HG03097 (cell line): ENCODE measurements around the gene BCL11A.
A peak's percentile ranks its signal among the peaks of the same experiment; 100 is the strongest.

Experiments used
- ATAC-seq: cut with Tn5 transposase; IDR thresholded peaks from one replicate; pipeline ENCODE4 v1.9.1; 2021; ENCODE audit not compliant: unreplicated experiment, low FRiP score

The BCL11A gene

DNA sequence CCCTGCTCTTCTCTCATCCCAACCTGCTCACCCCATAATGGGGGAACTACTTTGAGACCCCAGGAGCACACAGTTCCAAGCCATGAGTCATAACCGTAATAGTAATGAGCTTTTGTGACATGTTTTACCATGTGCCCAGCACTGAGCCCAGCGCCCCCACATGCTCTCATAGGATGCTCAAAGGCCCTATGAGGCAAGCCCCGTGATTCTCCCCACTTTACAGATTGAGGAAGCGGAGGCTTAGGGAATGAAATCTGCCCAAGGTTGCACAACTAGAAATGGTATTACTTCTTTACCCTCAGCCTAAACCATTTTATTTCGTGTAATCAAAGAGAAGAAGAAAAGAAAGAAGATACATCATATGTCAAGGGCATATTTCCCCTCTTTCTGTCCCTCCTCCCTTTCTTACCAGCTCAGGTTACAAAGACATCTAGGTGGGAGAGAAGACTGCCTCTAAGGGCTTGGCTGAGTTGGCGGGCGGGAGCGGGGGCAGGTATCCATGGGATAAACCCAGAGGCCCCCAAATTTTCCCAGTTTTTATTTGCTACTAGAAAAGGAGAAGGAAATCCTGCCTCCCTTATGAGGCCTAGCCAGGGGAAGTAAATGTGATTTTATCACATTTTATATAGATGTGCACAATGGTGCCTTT is 24.2 kb downstream of the BCL11A start:
- ATAC-seq = no peak

DNA sequence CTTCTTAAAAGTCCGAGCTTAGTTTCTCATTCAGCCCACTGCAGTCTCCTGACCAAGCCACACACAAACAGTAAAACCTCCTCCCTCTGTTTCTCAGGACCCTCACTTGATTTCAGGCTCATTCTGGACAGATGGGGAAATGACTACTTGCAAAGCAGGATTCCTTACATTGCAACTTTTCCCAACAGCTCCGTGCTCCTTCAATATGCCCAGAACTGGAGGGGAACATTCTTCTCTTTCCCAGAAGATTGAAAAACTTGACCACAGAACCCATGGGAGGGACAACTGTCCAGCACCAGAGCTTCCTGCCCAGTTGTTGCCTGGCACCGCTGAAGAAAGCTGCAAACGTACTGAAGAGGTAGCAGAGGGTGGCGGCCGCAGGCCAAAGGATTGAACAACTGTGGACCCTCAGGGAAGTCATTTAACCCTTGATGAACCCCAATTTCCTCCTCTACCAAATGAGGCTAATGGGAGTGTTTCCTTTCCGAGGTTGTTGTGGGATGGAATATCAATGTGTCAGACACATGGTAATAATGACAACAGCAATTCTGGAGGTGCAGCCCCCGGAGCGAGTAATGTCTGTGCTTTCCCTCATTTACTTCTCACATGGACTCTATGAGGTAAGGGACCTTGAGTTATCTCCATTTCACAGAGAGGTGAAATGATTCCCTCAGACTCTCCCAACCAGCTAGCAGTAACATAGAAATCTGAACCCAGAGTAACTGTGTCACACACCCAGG is 25.0 kb downstream of the BCL11A start:
- ATAC-seq = no peak

DNA sequence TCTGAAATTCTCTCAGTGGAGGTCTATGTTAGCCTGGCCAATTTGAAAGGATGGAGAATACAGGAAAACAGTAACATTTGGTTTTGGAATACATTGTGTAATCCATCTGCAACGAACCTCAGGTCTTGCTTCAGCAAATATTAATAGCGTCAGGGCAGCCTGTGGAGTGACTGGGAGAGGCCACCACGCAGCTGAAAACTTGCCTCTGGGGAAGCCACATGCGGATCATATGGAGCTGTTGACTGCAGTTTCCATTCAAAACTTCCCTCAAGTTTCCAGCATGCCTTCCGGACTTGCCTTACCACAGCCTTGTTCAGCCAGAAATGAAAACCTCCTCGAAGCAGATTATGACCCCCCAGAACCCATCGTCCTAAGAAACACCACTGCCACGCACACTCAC is 25.7 kb downstream of the BCL11A start:
- ATAC-seq = no peak

DNA sequence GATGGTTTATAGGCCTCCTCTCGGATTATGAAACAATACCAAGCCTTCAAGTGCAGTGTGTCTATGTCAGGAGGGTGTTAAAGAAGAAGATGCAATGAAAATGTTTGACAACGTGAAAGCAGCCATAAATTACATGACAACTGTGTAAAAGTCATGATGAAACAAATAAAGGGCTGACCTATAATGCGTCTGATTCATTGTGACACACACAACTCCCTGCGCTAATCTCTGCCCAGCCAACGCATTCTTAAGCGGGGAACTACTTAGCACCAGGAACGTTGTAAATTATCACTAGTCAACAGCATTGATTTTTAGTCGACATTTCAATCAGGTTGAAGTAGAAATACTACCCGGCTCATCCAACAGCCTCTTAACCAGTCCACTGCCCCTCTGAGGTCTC is 26.8 kb downstream of the BCL11A start:
- no peak for ATAC-seq

DNA sequence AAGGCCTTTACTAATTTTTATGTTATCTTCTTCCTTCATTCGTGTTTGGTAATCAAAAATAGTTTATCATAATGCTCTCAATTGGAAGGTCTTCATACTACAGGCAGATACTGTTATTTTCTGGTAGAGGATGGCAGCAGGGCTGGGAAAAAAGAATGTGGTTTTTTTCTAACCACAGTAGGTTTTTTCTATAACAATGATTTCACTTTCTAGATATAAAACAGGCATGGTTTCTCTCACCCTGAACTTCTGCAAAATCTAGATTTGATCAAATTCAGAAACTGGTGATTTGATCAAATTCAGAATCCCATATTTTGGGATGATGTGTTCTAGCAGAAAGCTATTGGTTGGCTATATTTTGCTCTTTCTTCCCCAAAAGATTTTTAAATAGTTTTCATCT is 27.6 kb downstream of the BCL11A start:
- ATAC-seq = no peak

DNA sequence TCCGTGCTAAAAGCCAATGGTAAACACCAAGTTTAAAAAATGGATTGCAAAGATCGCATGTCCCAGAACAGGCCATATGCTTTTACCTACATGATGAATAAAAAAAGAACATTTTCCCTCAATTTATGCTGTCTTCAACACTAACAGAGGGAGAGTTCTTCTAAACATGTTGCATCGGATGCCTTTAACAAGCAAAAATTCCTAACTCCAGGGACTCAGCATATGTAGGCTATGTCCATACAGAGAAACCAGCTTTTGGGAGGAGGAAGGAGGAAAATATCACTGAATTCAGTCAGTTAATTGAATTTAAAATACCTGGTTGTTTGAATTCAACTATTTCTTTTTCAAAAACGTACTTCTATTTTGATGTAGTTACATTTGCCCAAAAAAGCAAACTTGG is 28.6 kb downstream of the BCL11A start:
- ATAC-seq = no peak

DNA sequence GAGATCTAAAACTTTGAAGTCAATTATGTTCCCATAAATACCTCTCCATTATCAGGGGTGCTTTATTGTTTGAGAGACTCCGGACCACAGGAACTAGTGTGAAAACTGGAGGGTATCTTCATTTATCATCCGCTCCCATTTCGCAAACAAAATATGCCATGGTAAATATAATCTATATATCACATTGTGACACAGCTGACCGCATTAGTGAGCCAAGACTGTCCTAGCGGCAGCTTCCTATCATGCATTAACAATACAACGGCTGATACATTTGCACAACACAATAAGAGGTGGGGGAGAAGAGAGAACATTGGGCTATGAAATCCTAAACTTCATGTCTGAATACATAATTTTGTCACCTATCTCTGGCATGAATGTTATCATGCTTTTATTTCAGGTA is 29.5 kb downstream of the BCL11A start:
- ATAC-seq = no peak

DNA sequence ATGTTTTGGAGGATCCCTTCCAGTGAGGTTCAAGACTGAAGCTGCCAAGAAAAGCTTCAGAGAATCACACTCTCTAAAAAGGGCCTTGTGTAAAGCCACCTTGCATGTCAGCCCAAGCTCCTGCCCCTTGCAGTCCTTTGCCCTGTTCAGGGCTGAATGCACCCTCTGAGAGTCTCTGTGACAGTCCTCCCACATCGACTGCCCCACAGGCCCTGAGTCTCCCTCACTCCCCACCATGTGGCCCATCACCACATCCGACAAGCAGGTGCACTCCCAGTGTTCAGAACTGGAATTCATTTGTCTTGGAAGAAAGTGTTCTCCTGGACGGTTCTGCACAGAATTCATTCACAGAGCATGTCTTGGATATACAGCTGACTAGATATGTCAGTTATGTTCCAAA is 31.0 kb downstream of the BCL11A start:
- ATAC-seq = no peak

DNA sequence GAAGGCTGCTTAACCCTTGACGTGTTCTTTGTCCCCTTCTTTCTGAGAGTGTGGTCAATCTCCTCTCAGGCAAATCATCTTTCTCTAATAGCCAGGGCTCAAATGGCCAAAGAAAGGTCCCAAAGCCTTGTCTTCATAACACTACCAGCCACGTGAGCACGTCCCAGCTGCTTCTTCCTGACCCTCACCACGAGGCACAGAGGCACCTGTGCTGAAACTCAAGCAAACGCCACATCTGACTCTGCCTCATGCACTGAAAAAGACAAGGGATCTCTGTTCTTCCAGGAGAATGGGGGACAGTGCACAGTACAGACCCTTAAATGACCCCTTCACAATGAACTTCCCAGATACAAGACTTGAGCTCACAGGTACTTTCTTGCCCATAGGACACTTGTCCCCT is 31.8 kb downstream of the BCL11A start:
- no peak for ATAC-seq

DNA sequence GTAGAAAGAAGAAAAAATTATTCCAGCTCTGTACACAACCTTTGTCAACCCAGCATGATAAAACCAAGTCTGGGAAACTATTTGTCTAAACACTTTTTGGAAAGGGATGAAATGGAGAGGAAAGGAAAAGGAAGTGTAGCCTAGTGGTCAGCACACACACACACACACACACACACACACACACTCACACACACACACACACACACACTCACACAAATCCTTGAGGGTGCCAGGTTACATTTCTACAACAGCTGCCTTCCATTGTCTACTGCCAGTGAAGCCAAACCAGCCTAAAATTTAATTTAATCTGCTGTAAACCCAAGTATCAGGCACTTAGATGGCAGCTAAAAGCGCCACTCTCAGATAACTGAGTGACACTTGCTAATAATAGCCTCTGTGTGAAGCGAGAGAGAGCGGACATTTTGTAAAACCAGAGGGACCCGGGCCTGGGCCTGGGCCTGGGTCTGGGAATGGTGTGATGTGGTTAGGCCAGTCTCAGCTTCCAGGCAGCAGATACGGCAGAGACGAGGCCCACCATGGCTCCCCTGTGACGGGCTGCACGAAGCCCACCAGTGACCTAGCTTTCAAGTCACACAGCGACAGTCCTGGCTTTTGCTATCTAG is 32.4 kb downstream of the BCL11A start:
- no peak for ATAC-seq

DNA sequence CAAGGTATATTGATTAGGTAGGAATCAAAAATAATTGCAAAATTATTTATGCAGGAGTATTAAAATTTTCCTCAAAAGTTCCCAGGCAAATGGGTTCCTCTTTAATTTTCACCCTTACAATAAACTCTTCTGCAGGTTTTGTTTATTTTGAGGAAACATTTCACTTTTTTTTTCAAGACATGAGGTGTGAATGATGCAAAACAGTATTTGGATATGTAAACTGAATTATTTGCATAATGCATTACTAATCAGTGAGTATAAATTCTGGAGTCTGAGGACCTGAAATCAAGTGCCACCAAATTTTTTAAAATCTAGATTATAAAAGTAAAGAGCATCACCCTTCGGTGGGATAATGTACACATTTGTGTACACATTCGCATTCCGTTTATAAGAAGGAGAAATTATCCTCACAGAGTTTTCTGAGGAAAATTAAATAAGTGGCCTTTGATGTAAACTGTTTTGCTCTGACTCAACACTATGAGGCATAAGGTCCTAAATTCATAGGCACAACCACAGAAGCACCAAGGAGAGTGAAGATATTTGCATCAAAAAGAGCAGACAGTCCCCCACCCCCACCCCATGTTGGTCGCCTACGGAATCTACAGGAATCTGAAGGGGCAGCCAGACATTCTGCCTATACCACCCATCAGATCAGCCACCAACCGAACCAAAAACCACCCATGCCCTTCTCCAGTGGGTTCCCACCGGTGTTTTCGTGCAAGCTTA is 33.1 kb downstream of the BCL11A start:
- ATAC-seq = no peak

DNA sequence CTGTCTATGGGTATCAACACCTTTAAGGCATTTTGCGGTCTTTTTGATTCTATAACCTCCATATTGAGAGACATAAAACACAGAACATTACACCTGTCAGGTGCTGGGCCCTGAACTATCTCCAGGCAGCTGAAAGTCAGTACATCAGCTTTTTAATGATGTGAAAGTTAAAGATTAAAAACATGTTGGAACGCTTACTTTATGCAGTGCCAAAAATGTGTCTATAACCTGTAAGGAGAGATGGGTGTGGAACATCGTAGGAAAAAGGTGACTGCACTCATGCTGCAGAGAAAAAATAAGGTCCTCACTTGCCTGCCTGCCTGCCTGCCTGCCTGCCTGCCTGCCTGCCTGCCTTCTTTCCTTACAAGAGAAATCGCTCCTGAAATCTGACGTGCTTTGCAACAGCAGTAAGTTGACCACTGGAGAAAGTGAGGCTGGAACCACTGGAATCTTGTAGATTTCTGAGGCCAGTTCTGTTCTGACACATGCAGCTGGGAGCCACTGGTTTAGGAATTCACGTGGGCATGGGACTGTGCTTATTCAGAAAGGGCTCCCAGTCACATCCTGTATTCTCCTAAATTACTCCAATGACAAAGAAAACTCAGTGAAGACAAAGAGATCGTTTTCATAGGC is 34.1 kb downstream of the BCL11A start:
- ATAC-seq = no peak

DNA sequence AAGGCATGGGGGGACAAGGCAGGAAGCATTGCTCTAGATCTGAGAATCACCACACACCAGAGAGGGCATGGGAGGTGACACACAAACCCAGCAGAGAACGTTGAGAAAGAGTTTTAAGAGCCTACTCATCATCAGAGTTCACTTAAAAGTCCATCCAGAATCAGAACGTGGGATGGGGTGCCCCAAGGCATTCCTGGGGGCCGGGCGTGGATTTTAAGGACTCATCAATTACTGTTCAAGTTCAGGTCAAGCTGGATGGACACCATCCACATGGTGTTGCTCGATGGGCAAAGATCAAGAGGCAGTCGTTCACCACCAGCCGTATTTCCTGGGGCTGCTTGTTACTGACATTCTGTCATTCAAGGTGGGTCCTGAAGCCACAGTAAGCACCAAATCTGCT is 34.9 kb downstream of the BCL11A start:
- no peak for ATAC-seq

DNA sequence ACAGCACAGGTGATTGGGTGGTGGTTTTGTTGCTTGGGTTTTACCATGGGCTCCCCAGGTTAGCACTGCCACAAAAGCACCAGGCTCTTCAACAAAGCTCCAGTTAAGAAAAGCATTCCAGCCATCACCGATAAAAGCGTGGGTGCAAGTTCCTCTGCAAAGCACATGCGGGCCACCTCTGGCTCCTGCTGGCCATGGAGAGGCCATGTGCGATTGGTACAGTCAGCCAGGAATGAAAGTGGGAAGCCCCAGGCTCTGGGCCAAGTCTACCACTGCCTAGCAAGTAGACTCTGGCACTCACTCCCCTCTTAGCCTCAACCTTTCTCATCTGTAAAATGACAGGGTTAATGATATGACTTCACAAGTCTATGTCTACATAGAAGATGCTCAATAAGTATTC is 36.0 kb downstream of the BCL11A start:
- ATAC-seq = no peak

DNA sequence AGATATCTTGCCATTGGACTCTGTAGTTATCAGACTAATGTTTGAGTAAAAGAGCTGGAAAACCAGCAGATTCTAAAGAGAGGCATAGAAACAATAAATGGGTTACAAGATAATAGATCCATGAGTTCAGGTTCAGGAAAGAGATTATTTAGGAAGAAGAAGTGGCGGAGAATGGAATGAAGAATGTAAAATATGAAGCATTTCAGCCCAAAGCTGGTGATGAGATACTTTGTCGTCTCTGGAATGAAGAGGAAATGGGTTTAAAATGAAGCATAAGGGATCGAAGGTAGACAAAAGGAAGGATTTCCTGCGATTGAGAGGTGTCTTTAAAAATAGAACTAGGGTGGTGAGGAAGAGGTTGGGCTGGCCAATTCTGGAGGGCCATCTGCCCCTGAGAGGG is 36.6 kb downstream of the BCL11A start:
- no peak for ATAC-seq

DNA sequence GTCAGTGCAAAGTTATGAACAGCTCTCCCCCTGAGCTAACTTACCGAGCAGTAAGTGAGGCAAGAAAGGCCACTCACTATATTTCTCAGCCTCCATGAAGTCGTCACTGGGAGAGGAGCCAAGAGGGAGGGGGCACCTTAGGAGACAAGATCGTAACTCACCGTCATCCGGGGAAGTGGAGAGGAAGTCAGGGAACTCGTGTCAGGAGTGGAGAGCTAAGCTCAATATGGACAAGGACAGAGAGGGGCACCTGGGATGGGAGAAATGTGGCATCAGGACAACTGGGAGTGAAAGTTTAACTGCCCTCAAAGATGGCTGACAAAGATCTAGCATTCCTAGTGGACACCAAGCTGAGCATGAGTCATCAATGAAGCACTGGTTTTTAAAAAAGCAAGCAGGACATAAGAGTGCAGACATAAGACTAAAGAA is 37.1 kb downstream of the BCL11A start:
- no peak for ATAC-seq

DNA sequence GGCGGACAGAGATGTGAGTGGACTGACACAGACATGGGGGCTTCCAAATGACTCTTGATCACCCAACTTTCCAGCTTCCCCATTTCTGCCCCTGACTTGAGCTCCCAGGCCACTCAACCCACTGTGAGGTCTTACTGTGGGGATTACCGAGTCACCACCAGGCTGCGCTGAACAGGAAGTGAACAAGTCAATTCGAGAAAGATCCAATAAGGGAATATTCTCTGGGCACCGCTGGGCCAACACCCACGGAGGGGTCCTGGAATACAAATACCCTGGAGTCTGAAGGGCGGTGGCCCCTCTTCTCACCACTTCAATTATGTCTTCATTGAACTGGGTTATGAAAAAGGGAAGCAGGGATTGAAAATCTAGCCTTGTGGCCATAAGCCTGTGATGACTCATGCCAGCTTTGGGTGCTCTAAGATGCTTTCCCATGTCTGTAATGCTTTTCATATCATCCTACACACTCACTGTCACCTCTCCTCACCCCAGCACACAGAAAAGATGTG is 37.7 kb downstream of the BCL11A start:
- peak; percentile 78 for ATAC-seq

DNA sequence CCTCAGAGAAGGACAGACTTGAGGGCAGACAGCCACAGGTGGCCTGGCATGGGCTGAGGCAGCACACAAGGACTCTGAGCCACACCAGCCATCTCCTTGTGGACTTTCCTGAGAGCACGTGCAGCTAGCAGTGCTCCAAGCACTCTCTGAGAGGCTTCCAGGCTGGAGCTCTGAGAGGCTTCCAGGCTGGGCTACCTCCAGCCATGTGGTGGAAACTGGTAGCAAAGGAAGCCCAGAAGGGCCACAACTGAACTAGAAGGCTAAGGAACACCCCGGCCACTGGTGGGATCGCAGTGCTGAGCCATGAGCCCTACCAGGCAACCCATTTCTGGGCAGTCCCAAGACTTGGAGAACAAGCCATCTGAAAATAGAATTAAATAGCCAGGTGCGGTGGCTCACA is 39.5 kb downstream of the BCL11A start:
- ATAC-seq = no peak

DNA sequence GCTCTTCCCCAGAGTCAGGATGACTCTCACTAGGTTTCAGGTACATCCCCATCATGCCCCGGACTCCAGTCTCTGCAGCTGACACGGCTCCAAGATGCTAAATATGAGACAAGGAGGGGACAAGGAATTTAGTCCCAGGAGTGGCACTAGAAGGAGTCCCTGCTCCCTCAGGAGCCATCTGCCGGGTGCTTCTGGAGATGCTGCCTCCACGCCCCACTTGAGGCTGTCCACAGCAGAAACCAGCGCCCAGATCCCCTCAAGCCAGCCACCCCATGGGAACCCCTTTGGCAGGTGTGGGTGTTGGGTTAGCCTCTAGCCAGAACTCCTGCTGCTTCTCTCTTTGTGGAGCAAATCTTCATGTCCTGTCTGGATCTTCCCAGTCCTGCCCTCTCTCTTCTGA is 40.3 kb downstream of the BCL11A start:
- no peak for ATAC-seq

DNA sequence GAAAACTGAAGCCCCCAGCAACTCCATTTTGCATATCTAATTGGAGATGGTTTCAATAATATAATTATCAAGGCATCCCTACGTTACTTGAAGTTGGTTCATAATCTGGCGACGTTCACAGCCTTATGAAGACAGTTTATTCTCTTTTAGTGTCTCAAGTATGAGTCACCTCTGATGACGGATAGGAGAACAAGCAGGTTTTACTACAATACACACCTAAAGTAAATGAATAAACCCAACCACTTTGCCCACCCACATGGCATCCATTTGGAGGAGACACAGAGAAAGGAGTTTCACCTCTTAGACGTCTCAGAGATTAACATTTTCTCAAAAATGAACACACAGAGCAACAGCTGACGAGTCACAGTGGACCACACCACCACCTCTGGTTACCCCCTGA is 40.8 kb downstream of the BCL11A start:
- ATAC-seq = no peak
